CD4-positive, alpha-beta T cell treated with Interleukin-10 for 1 hour (primary cell): ENCODE data around the gene RAX2.
"Not testable (repeated sequence)": the region's sequence is repeated elsewhere in the genome, so short reads cannot be mapped to it uniquely, and the experiment has no call there.

ENCODE experiments used
- DNase-seq: peaks from one replicate; pipeline ENCODE4 v3.0.0-alpha.2; 2020

Gene RAX2

GRCh38 chr19:3775831-3776230 lies 3.8 kb upstream of the RAX2 start:
- no peak for DNase-seq

GRCh38 chr19:3775374-3775711 lies 3.3 kb upstream of the RAX2 start:
- DNase-seq: no peak

GRCh38 chr19:3774621-3775373 lies 2.8 kb upstream of the RAX2 start:
- DNase-seq: no peak

GRCh38 chr19:3773814-3774515 lies 1.9 kb upstream of the RAX2 start:
- DNase-seq: no peak

GRCh38 chr19:3771000-3771905 lies 775 bp downstream of the RAX2 start:
- no peak for DNase-seq

GRCh38 chr19:3770136-3770999 lies 1.7 kb downstream of the RAX2 start:
- DNase-seq: no peak

- DNase-seq: no peak
These were observed 2.5 kb downstream of the RAX2 start for GRCh38 chr19:3769494-3769893.

GRCh38 chr19:3768748-3769099 lies 3.3 kb downstream of the RAX2 start:
- no peak for DNase-seq

GRCh38 chr19:3768015-3768747 lies 3.8 kb downstream of the RAX2 start:
- no peak for DNase-seq

- no peak for DNase-seq
These were observed 5.0 kb downstream of the RAX2 start for GRCh38 chr19:3767050-3767449.

GRCh38 chr19:3766520-3766919 lies 5.5 kb downstream of the RAX2 start:
- peak; percentile 39 for DNase-seq

GRCh38 chr19:3765757-3766156 lies 6.3 kb downstream of the RAX2 start:
- DNase-seq: not testable (repeated sequence)

- no peak for DNase-seq
These were observed 6.9 kb downstream of the RAX2 start for GRCh38 chr19:3765121-3765520.

GRCh38 chr19:3762501-3763459 lies 9.2 kb downstream of the RAX2 start, which contains the start of gene MRPL54:
Gene MRPL54 (plus strand): TSS chr19:3762682. CDS start chr19:3762701, 19 bp downstream.
- peak; percentile 99 for DNase-seq

GRCh38 chr19:3762130-3762473 lies 9.9 kb downstream of the RAX2 start:
- DNase-seq: no peak

GRCh38 chr19:3761382-3762129 lies 10.5 kb downstream of the RAX2 start, which contains the start of gene APBA3:
Gene APBA3 (minus strand): TSS chr19:3761692. CDS start chr19:3760264, 1,428 bp downstream.
- DNase-seq: peak; percentile 97

GRCh38 chr19:3760871-3761361 lies 11.1 kb downstream of the RAX2 start:
- DNase-seq: peak; percentile 59

- no peak for DNase-seq
These were observed 12.4 kb downstream of the RAX2 start for GRCh38 chr19:3759482-3760254.

GRCh38 chr19:3758297-3758696 lies 13.7 kb downstream of the RAX2 start:
- not testable (repeated sequence) for DNase-seq
